Stomach (tissue), 9 donors: ENCODE results near the gene TUBGCP2. TPM values are rescaled to one million over a fixed set of nuclear protein-coding genes. Genes with fewer than 3 reads are reported as not detected.

ENCODE experiments used
- DNase-seq, 2 donors: peaks; one replicate each; pipeline versions ENCODE4 v3.0.0 to v3.0.0-alpha.2; 2013 to 2019
- H3K27ac ChIP-seq, 5 donors: fragments of 200-600 bp in 4 of 5; sonication (generic) in 4 of 5; one replicate each; pipeline ENCODE4 v1.5.1; 2013 to 2019; ENCODE audit warnings: mild to moderate bottlenecking in 1 of 5, moderate library complexity in 1 of 5
- H3K27me3 ChIP-seq, 3 donors: fragments of 200-600 bp; sonication (generic); one replicate each; pipeline ENCODE4 v1.5.1; 2017 to 2019; ENCODE audit warnings: mixed run types in 1 of 3
- H3K36me3 ChIP-seq, 4 donors: fragments of 200-600 bp; sonication (generic); 1 replicate in 3 of 4; 2 replicates in 1 of 4; pipeline ENCODE4 v1.5.1; 2016 to 2019
- H3K4me1 ChIP-seq, 4 donors: fragments of 200-600 bp; sonication (generic); one replicate each; pipeline ENCODE4 v1.5.1; 2016 to 2019
- H3K4me3 ChIP-seq, 4 donors: fragments of 200-600 bp; sonication (generic) in 3 of 4; one replicate each; pipeline ENCODE4 v1.5.1; 2016 to 2019; ENCODE audit warnings: mild to moderate bottlenecking in 1 of 4
- H3K9me3 ChIP-seq, 4 donors: fragments of 200-600 bp; sonication (generic); one replicate each; pipeline ENCODE4 v1.5.1; 2016 to 2019
- CTCF ChIP-seq, 7 experiments: fragments of 450-650 bp in 4 of 7; fragments of 200-600 bp in 3 of 7; sonication (generic) in 3 of 7; IDR thresholded peaks; one replicate each; pipeline ENCODE4 v1.5.1; 2016 to 2019; ENCODE audit warnings: antibody characterized with exemption in 7 of 7, control low read depth in 2 of 7, mild to moderate bottlenecking in 1 of 7
- EP300 ChIP-seq: sonication (generic); formaldehyde crosslinking; IDR thresholded peaks from one replicate; pipeline ENCODE4 v1.6.1; 2017; ENCODE audit warnings: antibody characterized with exemption
- POLR2A ChIP-seq, 4 donors: fragments of 450-650 bp; IDR thresholded peaks; one replicate each; pipeline ENCODE4 v1.6.1; 2016; ENCODE audit warnings: antibody characterized with exemption in 4 of 4, control low read depth in 2 of 4, mild to moderate bottlenecking in 1 of 4, moderate library complexity in 1 of 4
- POLR2AphosphoS5 ChIP-seq, 3 donors: sonication (generic); formaldehyde crosslinking; IDR thresholded peaks; one replicate each; pipeline ENCODE4 v1.6.1; 2016; ENCODE audit warnings: antibody characterized with exemption in 3 of 3
- WGBS, 5 donors: extraction: QIAGEN DNeasy Blood & Tissue Kit in 3 of 5; methylation state at CpG; one replicate each; pipeline versions ENCODE4 v1.1.5 to v1.1.7; 2013 to 2018; 5-methylcytosine and 5-hydroxymethylcytosine counted together
- intact Hi-C: fragments of 100-400 bp; cut with DNase I; formaldehyde crosslinking; loops from one replicate; pipeline ENCODE4 v1.15.1; 2023; ENCODE audit warnings: low total_unique reads
- polyA plus RNA-seq, 3 donors: library from polyadenylated mRNA; stranded (reverse); fragments of 200-250 nt; gene quantifications; one replicate each; pipeline ENCODE4 v1.2.3, GENCODE V29; 2013
- total RNA-seq, 5 donors: library from RNA; depleted of rRNA; stranded (reverse); fragments of >200 nt; gene quantifications; one replicate each; pipeline versions ENCODE4 v1.1.0 to v1.2.3, GENCODE V29; 2014 to 2016
- donor health status: healthy with polysubstance abuse.
- donor health status: Bipolar disorder and iron deficiency.
- donor health status: healthy.

Gene TUBGCP2
- total and polyA plus RNA-seq, 8 donors, result 18.3 to 117 (median 47.6) TPM

GRCh38 chr10:133237241-133237587 lies 71.5 kb downstream of the TUBGCP2 start:
- no peak for DNase-seq
- no peaks in the 10 kb centered on the region for H3K36me3 ChIP-seq
- WGBS, 5 donors, result 2 to 4% (median 3%) methylated on average over 31 to 32 of the region's 32 CpGs; no CpG with 5 or more reads in 1 of the 5 donors
- intact Hi-C loops, result no loop called here
- no peak for TF ChIP-seq POLR2AphosphoS5 (IDR thresholded peaks at IDR 0.05)
- no peak for TF ChIP-seq POLR2A (IDR thresholded peaks at IDR 0.05)
- TF ChIP-seq CTCF (IDR thresholded peaks at IDR 0.05), result no peak
- no peak for TF ChIP-seq EP300
- H3K4me3 ChIP-seq, result peak overlapping the region; percentile 26 to 42 (median 32)
- peaks cover 13 to 44% (median 31%) of the 10 kb centered on the region in 4 donors for H3K4me1 ChIP-seq
- H3K27ac ChIP-seq, result no peak overlapping the region
- H3K27me3 ChIP-seq, result peaks cover 45 to 100% (median 90%) of the 10 kb centered on the region in 3 donors
- H3K9me3 ChIP-seq, result no peaks in the 10 kb centered on the region

GRCh38 chr10:133236401-133237240 lies 72.1 kb downstream of the TUBGCP2 start:
- no peaks in the 10 kb centered on the region for H3K9me3 ChIP-seq
- H3K4me1 ChIP-seq, result peaks cover 13 to 41% (median 31%) of the 10 kb centered on the region in 4 donors
- H3K27me3 ChIP-seq, result peaks cover 51 to 100% (median 90%) of the 10 kb centered on the region in 3 donors
- H3K27ac ChIP-seq, result no peak overlapping the region
- DNase-seq, result no peak
- TF ChIP-seq EP300, result no peak
- TF ChIP-seq POLR2A (IDR thresholded peaks at IDR 0.05), result no peak
- no peak for TF ChIP-seq CTCF (IDR thresholded peaks at IDR 0.05)
- TF ChIP-seq POLR2AphosphoS5 (IDR thresholded peaks at IDR 0.05), result no peak
- WGBS, 5 donors, result 2 to 10% (median 2%) methylated on average over 8 to 103 of the region's 103 CpGs
- peak overlapping the region; percentile 26 to 42 (median 32) for H3K4me3 ChIP-seq
- H3K36me3 ChIP-seq, result no peaks in the 10 kb centered on the region
- intact Hi-C loops, result no loop called here

- 3 to 6% (median 5%) methylated on average over 16 to 18 of the region's 18 CpGs for WGBS, 5 donors
Measured at GRCh38 chr10:133235932-133236331, 72.7 kb downstream of the TUBGCP2 start.

More at GRCh38 chr10:133235932-133236331, 72.7 kb downstream of the TUBGCP2 start:
- H3K4me3 ChIP-seq, result peak overlapping the region; percentile 26 to 42 (median 32)
- H3K36me3 ChIP-seq, result no peaks in the 10 kb centered on the region
- no peak for TF ChIP-seq POLR2A (IDR thresholded peaks at IDR 0.05)
- TF ChIP-seq POLR2AphosphoS5 (IDR thresholded peaks at IDR 0.05), result no peak
- no peak for TF ChIP-seq CTCF (IDR thresholded peaks at IDR 0.05)
- no peak for TF ChIP-seq EP300
- H3K9me3 ChIP-seq, result no peaks in the 10 kb centered on the region
- DNase-seq, result no peak
- H3K27me3 ChIP-seq, result peaks cover 54 to 100% (median 90%) of the 10 kb centered on the region in 3 donors
- H3K4me1 ChIP-seq, result peaks cover 13 to 39% (median 32%) of the 10 kb centered on the region in 4 donors
- intact Hi-C loops, result no loop called here
- H3K27ac ChIP-seq, result no peak overlapping the region
